ENCODE measurements around the gene HES3.
"Not testable (repeated sequence)": the region's sequence is repeated elsewhere in the genome, so short reads cannot be mapped to it uniquely, and the experiment has no call there.

The HES3 gene

GRCh38 chr1:6243993-6244392 lies at the start of gene HES3:
Gene HES3, plus strand, starts transcription at chr1:6244179. Its CDS starts 187 bp downstream, at chr1:6244366.
- no peak for DNase-seq

DNA sequence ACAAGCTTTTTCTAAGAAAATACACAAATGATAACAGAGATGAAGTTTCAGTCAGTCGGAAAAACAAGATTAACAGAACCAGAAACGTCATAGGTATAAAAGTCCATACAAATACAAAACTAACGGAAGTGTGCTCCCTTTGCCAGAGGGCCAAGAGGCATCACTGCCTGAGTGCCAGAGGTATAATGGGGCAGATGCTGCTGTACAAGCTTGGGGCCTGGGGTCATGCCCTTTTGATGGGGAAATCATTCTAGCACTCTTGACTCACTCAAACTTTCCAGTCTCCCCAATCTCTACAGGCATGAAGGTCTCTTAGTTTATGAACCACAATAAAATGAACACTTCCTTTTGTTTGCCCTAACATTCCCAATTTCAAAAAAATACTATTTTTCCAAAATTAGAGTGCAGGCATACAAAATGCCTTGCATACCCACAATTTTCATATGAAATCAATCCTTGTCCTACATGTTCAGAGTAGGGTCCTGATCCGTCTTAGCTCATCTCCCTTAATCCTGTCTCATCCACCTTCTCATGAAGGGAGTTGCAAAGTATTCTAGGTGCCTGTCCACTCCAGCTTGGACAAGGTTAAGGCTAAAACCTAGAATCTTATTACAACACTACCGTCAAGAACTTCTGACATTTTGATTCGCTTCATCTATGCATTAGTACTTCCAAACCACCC lies 46.1 kb upstream of the HES3 start:
- no peak for DNase-seq

GRCh38 chr1:6198646-6199297 lies 45.2 kb upstream of the HES3 start:
- DNase-seq, result no peak

GRCh38 chr1:6199298-6200187 lies 44.4 kb upstream of the HES3 start, which contains the start of gene RPL22:
Gene RPL22, minus strand, starts transcription at chr1:6199595. Its CDS starts 22 bp downstream, at chr1:6199573.
- DNase-seq, result peak; percentile 96

DNA sequence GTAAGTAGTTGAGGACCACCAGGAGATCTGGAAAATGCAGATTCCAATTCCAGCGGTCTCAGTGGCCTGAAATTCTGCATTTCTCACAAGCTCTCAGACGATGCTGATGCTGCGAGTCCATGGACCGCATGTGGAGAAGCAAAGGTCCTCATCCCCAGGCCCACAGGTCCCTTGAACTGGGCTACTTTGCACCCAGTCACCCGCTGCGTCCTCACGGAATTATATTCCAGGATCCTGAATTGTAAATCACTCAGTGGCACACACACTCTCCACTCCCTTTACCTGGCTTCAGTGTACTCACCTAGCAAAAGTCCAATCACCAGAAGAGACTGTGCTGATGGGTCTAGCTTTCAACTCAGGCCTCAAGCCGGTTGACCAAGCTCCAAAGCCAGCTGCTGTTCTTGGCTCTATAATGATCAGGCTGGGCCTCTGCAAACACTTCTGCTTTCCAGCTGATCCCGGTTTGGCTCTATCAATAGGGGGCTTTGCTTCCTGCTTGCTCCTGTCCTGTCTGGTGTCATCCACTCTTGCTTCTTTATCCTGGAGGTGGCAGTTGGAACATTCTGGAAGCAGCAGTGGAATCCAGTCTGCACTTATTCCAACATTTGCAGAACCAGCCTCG lies 43.7 kb upstream of the HES3 start:
- peak; percentile 65 for DNase-seq

DNA sequence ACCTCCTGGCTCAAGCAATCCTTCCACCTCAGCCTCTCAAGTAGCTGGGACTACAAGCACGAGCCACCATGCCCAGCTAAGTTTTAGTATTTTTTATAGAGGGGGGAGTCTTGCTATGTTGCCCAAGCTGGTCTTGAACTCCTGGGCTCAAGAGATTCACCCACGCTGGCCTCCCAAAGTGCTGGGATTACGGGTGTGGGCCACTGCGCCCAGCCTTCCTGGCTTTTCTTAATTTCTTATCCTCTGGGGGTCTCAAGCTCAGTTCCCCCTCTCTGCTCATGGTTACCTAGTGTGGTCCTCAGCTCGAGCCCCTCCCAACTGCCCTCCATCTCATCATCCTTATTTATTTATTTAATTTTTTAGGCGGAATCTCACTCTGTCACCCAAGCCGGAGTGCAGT lies 41.7 kb upstream of the HES3 start:
- DNase-seq, result no peak

DNA sequence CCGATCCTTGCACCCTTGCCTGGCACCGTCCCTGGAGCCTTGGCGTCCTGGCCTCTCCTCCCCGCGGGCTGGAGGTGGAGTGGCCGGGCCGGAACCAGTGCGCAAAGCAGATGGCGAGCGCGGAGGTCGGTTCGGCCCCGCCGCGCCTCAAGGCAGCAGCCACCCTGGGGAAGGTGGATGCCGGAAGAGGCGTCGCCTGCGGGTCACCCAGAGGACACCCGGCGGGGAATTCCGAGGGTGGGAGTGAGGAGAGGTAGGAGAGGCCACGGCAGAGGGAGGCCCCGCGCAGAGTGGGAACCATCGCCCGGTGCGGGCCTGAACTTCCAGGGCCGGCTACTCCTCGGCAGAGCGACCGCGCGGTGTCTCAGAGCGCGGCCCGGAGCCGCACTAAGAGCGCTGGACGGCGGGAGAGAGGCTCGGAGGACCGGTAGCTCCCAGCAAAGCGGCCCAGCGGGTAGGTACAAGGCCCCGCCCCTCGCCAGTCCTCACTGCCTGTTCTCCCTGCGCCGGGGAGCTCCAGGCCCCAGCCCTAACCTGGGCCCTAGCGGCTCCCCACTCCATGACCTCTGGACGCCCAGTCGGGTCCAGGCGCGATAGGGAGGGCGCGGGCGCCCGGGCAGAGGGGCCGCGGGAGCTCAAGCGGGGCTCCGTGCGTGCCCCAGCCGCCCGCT lies 38.0 kb upstream of the HES3 start, which contains the start of gene RNF207:
Gene RNF207 (plus strand): TSS at position 271 of the 671 bp plus-strand sequence. CDS start 417 bp downstream, outside the sequence.
- no peak for DNase-seq

- DNase-seq, result no peak
Measured at GRCh38 chr1:6206520-6206855, 37.5 kb upstream of the HES3 start.

DNA sequence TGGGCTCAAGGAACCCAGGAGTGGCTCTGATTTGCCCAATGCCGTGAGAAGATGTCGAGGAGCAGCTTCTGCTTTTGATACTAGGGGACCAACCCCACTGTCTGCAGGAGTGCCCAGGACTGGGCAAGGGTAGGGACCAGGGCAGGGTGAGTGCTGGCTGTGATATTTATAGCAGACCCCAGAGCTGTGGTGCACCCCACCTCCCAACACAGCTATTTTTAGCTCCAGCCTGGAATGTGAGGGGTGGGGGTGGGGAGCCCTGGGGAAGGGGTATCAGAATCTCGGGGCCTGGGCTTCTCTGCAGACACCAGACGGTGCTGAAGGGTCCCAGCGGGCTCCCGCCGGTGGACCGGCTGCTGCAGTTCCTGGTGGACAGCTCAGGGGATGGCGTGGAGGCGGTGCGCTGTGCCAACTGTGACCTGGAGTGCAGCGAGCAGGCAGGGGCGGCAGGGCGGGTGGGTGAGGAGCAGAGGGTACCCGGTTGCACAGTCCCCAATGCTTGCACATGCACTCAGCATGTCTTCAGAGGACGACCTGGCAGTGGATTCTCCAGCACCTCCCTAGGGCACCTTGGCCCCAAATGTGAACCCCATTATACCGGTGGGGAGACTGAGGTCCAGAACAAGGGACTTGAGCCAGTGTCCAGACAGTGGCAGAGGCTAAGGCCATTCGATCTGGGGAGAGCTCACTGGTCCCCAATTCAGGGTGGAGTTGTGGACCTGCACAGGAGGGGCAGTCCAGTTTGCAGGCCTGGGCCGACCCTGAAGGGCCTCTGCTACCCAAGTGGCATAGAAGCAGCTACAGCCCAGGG lies 36.7 kb upstream of the HES3 start:
- no peak for DNase-seq

GRCh38 chr1:6207921-6208320 lies 36.1 kb upstream of the HES3 start:
- DNase-seq, result no peak

DNA sequence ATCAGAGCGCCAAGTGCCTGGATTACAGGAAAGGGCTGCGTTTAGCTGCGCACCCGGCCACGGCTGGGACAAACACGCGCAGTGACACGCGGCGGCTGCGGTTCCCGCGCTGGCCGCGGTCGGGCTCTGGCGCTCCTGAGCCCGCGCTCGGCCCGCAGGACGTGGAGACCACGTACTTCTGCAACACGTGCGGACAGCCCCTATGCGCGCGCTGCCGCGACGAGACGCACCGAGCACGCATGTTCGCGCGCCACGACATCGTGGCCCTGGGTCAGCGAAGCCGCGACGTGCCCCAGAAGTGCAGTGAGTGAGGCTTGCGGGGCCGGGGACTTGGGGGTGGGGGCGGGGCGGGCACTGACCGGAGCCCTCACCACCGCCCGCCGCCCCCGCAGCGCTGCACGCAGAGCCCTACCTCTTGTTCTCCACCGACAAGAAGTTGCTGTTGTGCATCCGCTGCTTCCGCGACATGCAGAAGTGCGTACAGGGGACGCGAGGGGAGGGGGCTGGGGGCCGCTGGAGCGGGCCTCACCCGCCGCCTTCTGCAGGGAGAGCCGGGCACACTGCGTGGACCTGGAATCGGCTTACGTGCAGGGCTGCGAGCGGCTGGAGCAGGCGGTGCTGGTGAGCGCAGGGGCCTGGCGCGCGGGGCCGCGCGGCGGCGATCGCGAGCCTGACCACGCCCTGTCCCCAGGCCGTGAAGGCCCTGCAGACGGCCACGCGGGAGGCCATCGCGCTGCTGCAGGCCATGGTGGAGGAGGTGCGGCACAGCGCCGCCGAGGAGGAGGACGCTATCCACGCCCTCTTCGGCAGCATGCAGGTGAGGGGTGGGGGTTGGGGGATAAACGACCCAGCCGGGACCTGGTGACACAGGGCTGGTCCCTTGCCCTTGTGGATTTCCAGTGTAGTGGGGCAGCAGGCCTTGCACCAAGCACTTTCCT lies 35.0 kb upstream of the HES3 start:
- no peak for DNase-seq

DNA sequence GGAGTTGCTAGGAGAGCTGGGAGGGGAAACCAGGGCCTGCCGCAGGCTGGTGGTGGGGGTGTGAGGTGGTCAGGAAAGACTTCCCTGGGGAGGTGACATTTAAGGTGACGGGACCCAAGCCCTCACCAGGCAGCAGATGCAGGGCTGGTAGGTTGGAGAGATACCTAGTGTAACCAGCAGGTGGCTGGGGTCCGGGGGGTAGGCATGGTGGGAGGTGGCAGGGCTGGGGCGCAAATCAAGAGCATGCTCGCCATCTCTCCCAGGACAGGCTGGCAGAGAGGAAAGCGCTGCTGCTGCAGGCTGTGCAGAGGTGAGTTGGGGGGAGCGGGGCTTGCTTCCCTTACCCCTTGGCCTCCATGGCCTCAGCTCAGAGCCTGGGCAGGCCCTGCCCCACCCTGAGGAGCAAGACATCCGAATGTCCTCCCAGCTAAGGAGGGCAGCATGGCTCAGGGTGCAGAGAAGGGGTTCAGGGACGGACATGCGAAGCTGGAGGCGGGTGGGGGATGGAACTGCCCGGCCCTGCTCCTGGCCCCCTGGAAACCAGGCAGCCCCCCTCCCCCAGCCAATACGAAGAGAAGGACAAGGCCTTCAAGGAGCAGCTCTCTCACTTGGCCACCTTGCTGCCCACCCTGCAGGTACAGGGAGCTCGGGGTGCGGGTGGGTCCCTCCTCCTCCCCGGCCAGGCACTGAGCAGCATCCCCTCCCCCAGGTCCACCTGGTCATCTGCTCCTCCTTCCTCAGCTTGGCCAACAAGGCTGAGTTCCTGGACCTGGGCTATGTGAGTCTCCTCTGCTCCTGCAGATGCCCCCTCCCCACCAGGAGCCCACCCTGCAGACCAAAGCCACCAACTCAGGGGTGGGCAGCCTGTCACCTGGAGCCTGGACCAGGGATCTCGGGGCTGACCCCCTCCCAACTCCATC lies 34.1 kb upstream of the HES3 start:
- no peak for DNase-seq

- no peak for DNase-seq
Measured at GRCh38 chr1:6210591-6211355, 33.2 kb upstream of the HES3 start.

- DNase-seq, result no peak
Measured at GRCh38 chr1:6211731-6212130, 32.2 kb upstream of the HES3 start.

GRCh38 chr1:6212193-6212959 lies 31.6 kb upstream of the HES3 start:
- no peak for DNase-seq

GRCh38 chr1:6218375-6219164 lies 25.4 kb upstream of the HES3 start:
- no peak for DNase-seq

DNA sequence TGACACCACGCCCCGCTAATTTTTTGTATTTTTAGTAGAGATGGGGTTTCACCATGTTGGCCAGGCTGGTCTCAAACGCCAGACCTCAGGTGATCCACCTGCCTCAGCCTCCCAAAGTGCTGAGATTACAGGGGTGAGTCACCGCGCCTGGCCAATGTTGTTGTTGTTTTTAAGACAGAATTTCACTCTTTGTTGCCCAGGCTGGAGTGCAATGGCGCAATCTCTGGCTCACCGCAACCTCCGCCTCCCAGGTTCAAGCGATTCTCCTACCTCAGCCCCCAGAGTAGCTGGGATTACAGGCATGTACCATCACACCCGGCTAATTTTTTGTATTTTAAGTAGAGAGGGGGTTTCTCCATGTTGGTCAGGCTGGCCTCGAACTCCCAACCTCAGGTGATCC lies 24.3 kb upstream of the HES3 start:
- not testable (repeated sequence) for DNase-seq
